HUES6 (cell line): Measurements from ENCODE around the gene NAT14.
A peak's percentile ranks its signal among the peaks of the same experiment; 100 is the strongest.
"Not testable (repeated sequence)": the region's sequence is repeated elsewhere in the genome, so short reads cannot be mapped to it uniquely, and the experiment has no call there.

Source experiments
- H3K27ac ChIP-seq: 2 replicates; pipeline ENCODE4 v1.7.0; 2013; ENCODE audit warnings: low read depth, mild to moderate bottlenecking, low read length, inconsistent platforms
- H3K27me3 ChIP-seq: 2 replicates; pipeline ENCODE4 v1.6.1; 2013; ENCODE audit warnings: low read length; ENCODE audit not compliant: control insufficient read depth, insufficient read depth
- H3K36me3 ChIP-seq: 2 replicates; pipeline ENCODE4 v1.6.1; 2013; ENCODE audit warnings: low read length; ENCODE audit not compliant: control insufficient read depth, insufficient read depth
- H3K4me1 ChIP-seq: 2 replicates; pipeline ENCODE4 v1.6.1; 2013; ENCODE audit warnings: low read length; ENCODE audit not compliant: control insufficient read depth, insufficient read depth
- H3K4me3 ChIP-seq: 2 replicates; pipeline ENCODE4 v1.5.1; 2013; ENCODE audit warnings: low read depth, low read length
- H3K9ac ChIP-seq: one replicate; pipeline ENCODE4 v1.6.1; 2013; ENCODE audit warnings: mild to moderate bottlenecking, low read length
- H3K9me3 ChIP-seq: 2 replicates; pipeline ENCODE4 v1.6.1; 2013; ENCODE audit warnings: low read depth, low read length; ENCODE audit not compliant: control insufficient read depth, insufficient read depth

Gene NAT14

GRCh38 chr19:55519451-55520311, 34.7 kb downstream of the NAT14 start:
- Histone ChIP-seq H3K4me3 (no peak overlapping the region), H3K9me3 (no peaks in the 10 kb centered on the region; the same call in 1 of the 2 replicates), H3K9ac (no peak overlapping the region), H3K4me1 (no peaks in the 10 kb centered on the region), H3K36me3 (no peaks in the 10 kb centered on the region), H3K27ac (no peak overlapping the region), H3K27me3 (peaks cover 8% of the 10 kb centered on the region; the same call in 1 of the 2 replicates)

GRCh38 chr19:55520691-55521292, 35.8 kb downstream of the NAT14 start:
- H3K27me3 ChIP-seq = peaks cover 8% of the 10 kb centered on the region; the same call in 1 of the 2 replicates
- H3K9me3 ChIP-seq = no peaks in the 10 kb centered on the region; the same call in 1 of the 2 replicates
- no peaks in the 10 kb centered on the region for H3K36me3 ChIP-seq
- no peak overlapping the region for H3K27ac ChIP-seq
- no peak overlapping the region for H3K9ac ChIP-seq
- peaks cover 3% of the 10 kb centered on the region for H3K4me1 ChIP-seq
- H3K4me3 ChIP-seq = no peak overlapping the region

- Histone ChIP-seq H3K27ac (no peak overlapping the region), H3K27me3 (peaks cover 2% of the 10 kb centered on the region; the same call in 1 of the 2 replicates), H3K9ac (peak overlapping the region; percentile 12), H3K4me1 (peaks cover 23% of the 10 kb centered on the region), H3K4me3 (no peak overlapping the region), H3K36me3 (no peaks in the 10 kb centered on the region), H3K9me3 (no peaks in the 10 kb centered on the region; the same call in 1 of the 2 replicates)
These were observed 40.5 kb downstream of the NAT14 start for GRCh38 chr19:55525289-55526101.

GRCh38 chr19:55526216-55527196, 41.5 kb downstream of the NAT14 start:
- peaks cover 23% of the 10 kb centered on the region for H3K4me1 ChIP-seq
- H3K27me3 ChIP-seq = peaks cover 2% of the 10 kb centered on the region; the same call in 1 of the 2 replicates
- no peaks in the 10 kb centered on the region; the same call in 1 of the 2 replicates for H3K9me3 ChIP-seq
- H3K27ac ChIP-seq = no peak overlapping the region
- no peaks in the 10 kb centered on the region for H3K36me3 ChIP-seq
- no peak overlapping the region for H3K9ac ChIP-seq
- H3K4me3 ChIP-seq = no peak overlapping the region

GRCh38 chr19:55527197-55528029, 42.4 kb downstream of the NAT14 start:
- no peaks in the 10 kb centered on the region; the same call in 1 of the 2 replicates for H3K9me3 ChIP-seq
- peaks cover 2% of the 10 kb centered on the region; the same call in 1 of the 2 replicates for H3K27me3 ChIP-seq
- H3K36me3 ChIP-seq = no peaks in the 10 kb centered on the region
- H3K9ac ChIP-seq = no peak overlapping the region
- no peak overlapping the region for H3K27ac ChIP-seq
- H3K4me3 ChIP-seq = no peak overlapping the region
- H3K4me1 ChIP-seq = peaks cover 23% of the 10 kb centered on the region

- H3K36me3 ChIP-seq = no peaks in the 10 kb centered on the region
- peak overlapping the region; percentile 25; the same call in 1 of the 2 replicates for H3K4me3 ChIP-seq
- H3K9me3 ChIP-seq = no peaks in the 10 kb centered on the region; the same call in 1 of the 2 replicates
- H3K27ac ChIP-seq = no peak overlapping the region
- peak overlapping the region; percentile 19 for H3K9ac ChIP-seq
- H3K4me1 ChIP-seq = peaks cover 23% of the 10 kb centered on the region
- peaks cover 2% of the 10 kb centered on the region; the same call in 1 of the 2 replicates for H3K27me3 ChIP-seq
These were observed 43.2 kb downstream of the NAT14 start for GRCh38 chr19:55528030-55528803.

GRCh38 chr19:55529636-55530234, 44.7 kb downstream of the NAT14 start:
- Histone ChIP-seq H3K9ac (no peak overlapping the region), H3K4me1 (peaks cover 23% of the 10 kb centered on the region), H3K27ac (no peak overlapping the region), H3K4me3 (no peak overlapping the region), H3K36me3 (no peaks in the 10 kb centered on the region), H3K9me3 (no peaks in the 10 kb centered on the region; the same call in 1 of the 2 replicates), H3K27me3 (no peaks in the 10 kb centered on the region; the same call in 1 of the 2 replicates)

- no peaks in the 10 kb centered on the region; the same call in 1 of the 2 replicates for H3K9me3 ChIP-seq
These were observed 46.0 kb downstream of the NAT14 start for GRCh38 chr19:55530996-55531395.

GRCh38 chr19:55534280-55534679, 49.3 kb downstream of the NAT14 start:
- not testable (repeated sequence) for H3K9ac ChIP-seq, H3K27me3 ChIP-seq, H3K4me3 ChIP-seq, H3K9me3 ChIP-seq, H3K36me3 ChIP-seq, H3K27ac ChIP-seq
- peaks cover 14% of the 10 kb centered on the region for H3K4me1 ChIP-seq

More at GRCh38 chr19:55530996-55531395, 46.0 kb downstream of the NAT14 start:
- peaks cover 19% of the 10 kb centered on the region for H3K4me1 ChIP-seq
- no peaks in the 10 kb centered on the region; the same call in 1 of the 2 replicates for H3K27me3 ChIP-seq
- no peak overlapping the region for H3K27ac ChIP-seq
- no peaks in the 10 kb centered on the region for H3K36me3 ChIP-seq
- no peak overlapping the region for H3K9ac ChIP-seq
- H3K4me3 ChIP-seq = no peak overlapping the region
